Measurements from ENCODE around the gene DUOXA2.

The DUOXA2 gene

GRCh38 chr15:45091576-45091975 is 22.6 kb upstream of the DUOXA2 start:
- Histone ChIP-seq H3K4me3 (ENCODE audit: low read length) (no peak overlapping the region), H4K20me1 (ENCODE audit: insufficient read depth, low read length) (no peaks in the 10 kb centered on the region), H3K4me2 (ENCODE audit: low read length) (no peak overlapping the region), H3K36me3 (replicated peaks; ENCODE audit: low read depth, low read length) (no peaks in the 10 kb centered on the region), H3K27ac (ENCODE audit: low read length) (no peak overlapping the region), H3K4me1 (ENCODE audit: low read length) (no peaks in the 10 kb centered on the region), H3K9me3 (ENCODE audit: insufficient read depth, low read length) (no peaks in the 10 kb centered on the region), H3K27me3 (ENCODE audit: low read depth, low read length) (peaks cover 28% of the 10 kb centered on the region), H2AFZ (ENCODE audit: low read depth, low read length) (no peak overlapping the region), H3K9ac (ENCODE audit: low read length) (no peak overlapping the region), H3K79me2 (ENCODE audit: low read length) (no peaks in the 10 kb centered on the region)
- no peak for TF ChIP-seq CTCF (IDR thresholded peaks at IDR 0.05; ENCODE audit: low read depth, low read length)
- no peak for TF ChIP-seq EZH2phosphoT487 (IDR thresholded peaks at IDR 0.05; ENCODE audit: low read depth)

DNA sequence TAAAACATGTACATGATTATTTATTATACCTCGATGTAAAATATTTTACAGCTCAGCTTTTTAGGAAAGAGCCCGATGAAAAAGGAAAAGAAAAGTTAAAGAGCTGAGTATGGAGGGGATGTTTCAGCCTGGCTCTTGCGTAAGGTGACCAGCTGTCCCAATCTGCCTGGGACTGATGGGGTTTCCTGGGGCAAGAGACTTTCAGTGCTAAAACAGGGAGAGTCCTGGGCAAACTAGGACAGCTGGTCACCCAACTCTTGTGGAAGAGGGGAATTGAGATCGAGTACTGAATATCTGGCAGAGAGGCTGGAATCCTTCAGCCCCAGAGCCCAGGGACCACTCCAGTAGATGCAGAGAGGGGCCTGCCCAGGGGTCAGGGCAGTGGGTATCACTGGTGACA is 21.1 kb upstream of the DUOXA2 start:
- no peak overlapping the region for H3K27ac ChIP-seq (ENCODE audit: low read length)
- peaks cover 27% of the 10 kb centered on the region for H3K27me3 ChIP-seq (ENCODE audit: low read depth, low read length)
- H4K20me1 ChIP-seq (ENCODE audit: insufficient read depth, low read length), result no peaks in the 10 kb centered on the region
- no peaks in the 10 kb centered on the region for H3K36me3 ChIP-seq (replicated peaks; ENCODE audit: low read depth, low read length)
- H3K9me3 ChIP-seq (ENCODE audit: insufficient read depth, low read length), result no peaks in the 10 kb centered on the region
- H3K4me2 ChIP-seq (ENCODE audit: low read length), result no peak overlapping the region
- H3K9ac ChIP-seq (ENCODE audit: low read length), result no peak overlapping the region
- no peak overlapping the region for H2AFZ ChIP-seq (ENCODE audit: low read depth, low read length)
- H3K4me3 ChIP-seq (ENCODE audit: low read length), result no peak overlapping the region
- H3K79me2 ChIP-seq (ENCODE audit: low read length), result no peaks in the 10 kb centered on the region
- no peak for TF ChIP-seq EZH2phosphoT487 (IDR thresholded peaks at IDR 0.05; ENCODE audit: low read depth)
- TF ChIP-seq CTCF (IDR thresholded peaks at IDR 0.05; ENCODE audit: low read depth, low read length), result no peak
- no peaks in the 10 kb centered on the region for H3K4me1 ChIP-seq (ENCODE audit: low read length)

DNA sequence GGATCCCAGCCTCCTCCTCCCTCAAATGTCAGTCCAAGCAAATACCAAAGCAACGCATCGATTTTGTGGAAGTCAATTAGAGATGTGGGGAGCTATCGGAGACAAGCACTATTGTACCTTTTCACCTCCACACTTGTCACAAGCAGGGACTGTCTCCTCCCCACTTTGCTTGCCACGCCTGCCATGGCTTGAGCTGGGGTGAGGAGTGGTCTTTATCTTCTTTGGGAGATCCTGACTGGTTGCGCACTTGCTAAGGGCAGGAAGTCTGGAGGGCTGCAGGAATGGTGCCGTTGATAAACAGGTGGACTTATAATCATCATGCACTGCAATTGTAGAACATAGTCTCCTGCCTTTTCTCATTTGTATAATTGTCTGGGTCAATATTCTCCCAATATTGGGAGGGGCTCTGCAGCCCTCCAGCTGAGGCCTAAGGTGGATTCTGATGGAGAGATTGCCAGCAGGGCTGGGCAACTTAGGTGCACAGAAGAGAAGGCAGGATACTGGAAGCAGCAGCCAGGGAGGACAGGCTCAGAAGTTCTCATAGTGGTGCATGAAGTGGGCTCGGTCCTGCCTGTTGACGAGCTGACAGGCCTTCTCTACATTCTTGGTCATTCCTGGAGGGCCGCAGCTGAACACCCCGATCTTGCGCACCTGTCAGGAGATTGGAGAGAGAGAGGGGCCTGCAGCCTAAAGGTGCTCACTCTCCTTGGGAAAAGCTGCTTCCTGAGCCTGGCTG is 20.3 kb upstream of the DUOXA2 start:
- no peak overlapping the region for H3K4me2 ChIP-seq (ENCODE audit: low read length)
- no peak overlapping the region for H2AFZ ChIP-seq (ENCODE audit: low read depth, low read length)
- no peaks in the 10 kb centered on the region for H3K79me2 ChIP-seq (ENCODE audit: low read length)
- no peaks in the 10 kb centered on the region for H3K4me1 ChIP-seq (ENCODE audit: low read length)
- H3K27ac ChIP-seq (ENCODE audit: low read length), result no peak overlapping the region
- H4K20me1 ChIP-seq (ENCODE audit: insufficient read depth, low read length), result no peaks in the 10 kb centered on the region
- no peak for TF ChIP-seq EZH2phosphoT487 (IDR thresholded peaks at IDR 0.05; ENCODE audit: low read depth)
- TF ChIP-seq CTCF (IDR thresholded peaks at IDR 0.05; ENCODE audit: low read depth, low read length), result no peak
- no peak overlapping the region for H3K9ac ChIP-seq (ENCODE audit: low read length)
- H3K9me3 ChIP-seq (ENCODE audit: insufficient read depth, low read length), result no peaks in the 10 kb centered on the region
- H3K36me3 ChIP-seq (replicated peaks; ENCODE audit: low read depth, low read length), result no peaks in the 10 kb centered on the region
- H3K4me3 ChIP-seq (ENCODE audit: low read length), result no peak overlapping the region
- H3K27me3 ChIP-seq (ENCODE audit: low read depth, low read length), result peaks cover 23% of the 10 kb centered on the region

- Histone ChIP-seq H3K4me2 (ENCODE audit: low read length) (no peak overlapping the region), H2AFZ (ENCODE audit: low read depth, low read length) (no peak overlapping the region), H3K27ac (ENCODE audit: low read length) (no peak overlapping the region), H3K79me2 (ENCODE audit: low read length) (no peaks in the 10 kb centered on the region), H3K4me1 (ENCODE audit: low read length) (no peaks in the 10 kb centered on the region), H3K4me3 (ENCODE audit: low read length) (no peak overlapping the region), H3K9ac (ENCODE audit: low read length) (no peak overlapping the region), H3K9me3 (ENCODE audit: insufficient read depth, low read length) (no peaks in the 10 kb centered on the region), H3K36me3 (replicated peaks; ENCODE audit: low read depth, low read length) (no peaks in the 10 kb centered on the region), H3K27me3 (ENCODE audit: low read depth, low read length) (peaks cover 23% of the 10 kb centered on the region), H4K20me1 (ENCODE audit: insufficient read depth, low read length) (no peaks in the 10 kb centered on the region)
- TF ChIP-seq CTCF (IDR thresholded peaks at IDR 0.05; ENCODE audit: low read depth, low read length) (no peak), EZH2phosphoT487 (IDR thresholded peaks at IDR 0.05; ENCODE audit: low read depth) (no peak)
These were observed 19.8 kb upstream of the DUOXA2 start for GRCh38 chr15:45094358-45094730.

Measured in OCI-LY3 (cell line).